Prostate gland (tissue), 2 donors: Measurements from ENCODE around the gene UGT1A6.

Experiments
- POLR2A ChIP-seq: fragments of 450-650 bp; IDR thresholded peaks from one replicate; pipeline ENCODE4 v1.6.1; 2016; ENCODE audit warnings: antibody characterized with exemption, mild to moderate bottlenecking
- POLR2AphosphoS5 ChIP-seq: sonication (generic); formaldehyde crosslinking; IDR thresholded peaks from one replicate; pipeline ENCODE4 v1.6.1; 2017; ENCODE audit warnings: antibody characterized with exemption
- TF ChIP-seq, protein P1 (sequence below), 4 experiments: fragments of 200-600 bp in 2 of 4; fragments of 450-650 bp in 2 of 4; sonication (generic) in 2 of 4; IDR thresholded peaks; 1 replicate in 3 of 4; 2 replicates in 1 of 4; pipeline ENCODE4 v1.5.1; 2016 to 2019; ENCODE audit warnings: antibody characterized with exemption in 4 of 4, mild to moderate bottlenecking in 2 of 4, moderate library complexity in 2 of 4

DNA sequence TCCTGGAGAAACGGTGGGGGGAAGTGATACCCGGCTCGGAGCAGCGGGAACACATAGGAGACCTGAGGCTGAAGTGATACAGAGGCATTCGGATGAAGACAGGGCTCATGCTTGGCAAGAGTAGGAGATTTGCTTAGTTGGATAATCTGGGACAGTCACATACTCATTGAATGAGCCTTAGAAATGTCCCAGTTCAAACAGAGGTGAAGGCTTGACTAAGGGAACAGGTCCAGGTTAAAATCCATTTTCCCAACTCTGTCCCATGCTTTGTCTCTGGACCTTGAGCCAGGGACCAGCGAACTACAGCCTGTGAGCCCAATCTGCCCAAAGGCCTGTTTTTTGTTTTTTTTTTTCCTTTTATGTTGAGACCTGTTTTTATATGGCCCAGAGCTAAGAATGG, 1.3 kb downstream of the UGT1A6 start:
- no peak for TF ChIP-seq POLR2A
- TF ChIP-seq, protein P1, sequence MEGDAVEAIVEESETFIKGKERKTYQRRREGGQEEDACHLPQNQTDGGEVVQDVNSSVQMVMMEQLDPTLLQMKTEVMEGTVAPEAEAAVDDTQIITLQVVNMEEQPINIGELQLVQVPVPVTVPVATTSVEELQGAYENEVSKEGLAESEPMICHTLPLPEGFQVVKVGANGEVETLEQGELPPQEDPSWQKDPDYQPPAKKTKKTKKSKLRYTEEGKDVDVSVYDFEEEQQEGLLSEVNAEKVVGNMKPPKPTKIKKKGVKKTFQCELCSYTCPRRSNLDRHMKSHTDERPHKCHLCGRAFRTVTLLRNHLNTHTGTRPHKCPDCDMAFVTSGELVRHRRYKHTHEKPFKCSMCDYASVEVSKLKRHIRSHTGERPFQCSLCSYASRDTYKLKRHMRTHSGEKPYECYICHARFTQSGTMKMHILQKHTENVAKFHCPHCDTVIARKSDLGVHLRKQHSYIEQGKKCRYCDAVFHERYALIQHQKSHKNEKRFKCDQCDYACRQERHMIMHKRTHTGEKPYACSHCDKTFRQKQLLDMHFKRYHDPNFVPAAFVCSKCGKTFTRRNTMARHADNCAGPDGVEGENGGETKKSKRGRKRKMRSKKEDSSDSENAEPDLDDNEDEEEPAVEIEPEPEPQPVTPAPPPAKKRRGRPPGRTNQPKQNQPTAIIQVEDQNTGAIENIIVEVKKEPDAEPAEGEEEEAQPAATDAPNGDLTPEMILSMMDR (IDR thresholded peaks at IDR 0.05), result no peak
- no peak for TF ChIP-seq POLR2AphosphoS5
